GM13976 (cell line): ENCODE measurements around the gene RANBP2.

ENCODE experiments used
- DNase-seq: peaks from one replicate; pipeline ENCODE4 v3.0.0; 2012; ENCODE audit warnings: low spot score
- in situ Hi-C: fragments of 300-500 bp; cut with MboI; formaldehyde crosslinking; loops from one replicate; pipeline ENCODE4 v1.12.0; 2022; ENCODE audit warnings: low sequenced_read_pairs, mixed read lengths, inconsistent platforms; ENCODE audit not compliant: unreplicated experiment
- TF ChIP-seq, protein P1 (sequence below): IDR thresholded peaks from 2 replicates; pipeline ENCODE4 v1.5.1; 2012; ENCODE audit warnings: borderline replicate concordance, mild to moderate bottlenecking; ENCODE audit not compliant: insufficient read depth; ENCODE audit errors: extremely low read depth, missing control alignments, control extremely low read depth

The RANBP2 gene

DNA sequence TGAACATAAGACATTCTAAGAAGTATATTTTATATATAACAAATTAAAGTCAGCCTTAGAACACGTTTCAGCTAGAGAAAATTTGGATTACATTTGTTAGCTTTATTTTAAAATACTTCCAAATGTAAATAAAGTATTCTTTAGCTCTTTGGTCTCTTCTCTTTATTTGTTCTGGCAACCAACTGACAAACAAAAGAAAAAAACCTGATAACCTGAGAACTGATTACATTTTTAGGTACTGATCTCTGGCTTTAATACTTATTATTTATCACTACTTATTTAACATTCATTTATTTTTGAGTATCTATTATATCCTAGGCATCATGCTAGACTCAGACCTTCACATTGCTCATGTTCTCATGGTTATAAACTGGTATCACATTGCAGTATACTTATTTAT lies 85.8 kb downstream of the RANBP2 start:
- no peak for DNase-seq
- TF ChIP-seq, protein P1, sequence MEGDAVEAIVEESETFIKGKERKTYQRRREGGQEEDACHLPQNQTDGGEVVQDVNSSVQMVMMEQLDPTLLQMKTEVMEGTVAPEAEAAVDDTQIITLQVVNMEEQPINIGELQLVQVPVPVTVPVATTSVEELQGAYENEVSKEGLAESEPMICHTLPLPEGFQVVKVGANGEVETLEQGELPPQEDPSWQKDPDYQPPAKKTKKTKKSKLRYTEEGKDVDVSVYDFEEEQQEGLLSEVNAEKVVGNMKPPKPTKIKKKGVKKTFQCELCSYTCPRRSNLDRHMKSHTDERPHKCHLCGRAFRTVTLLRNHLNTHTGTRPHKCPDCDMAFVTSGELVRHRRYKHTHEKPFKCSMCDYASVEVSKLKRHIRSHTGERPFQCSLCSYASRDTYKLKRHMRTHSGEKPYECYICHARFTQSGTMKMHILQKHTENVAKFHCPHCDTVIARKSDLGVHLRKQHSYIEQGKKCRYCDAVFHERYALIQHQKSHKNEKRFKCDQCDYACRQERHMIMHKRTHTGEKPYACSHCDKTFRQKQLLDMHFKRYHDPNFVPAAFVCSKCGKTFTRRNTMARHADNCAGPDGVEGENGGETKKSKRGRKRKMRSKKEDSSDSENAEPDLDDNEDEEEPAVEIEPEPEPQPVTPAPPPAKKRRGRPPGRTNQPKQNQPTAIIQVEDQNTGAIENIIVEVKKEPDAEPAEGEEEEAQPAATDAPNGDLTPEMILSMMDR, result no peak
- in situ Hi-C loops, result no loop called here

DNA sequence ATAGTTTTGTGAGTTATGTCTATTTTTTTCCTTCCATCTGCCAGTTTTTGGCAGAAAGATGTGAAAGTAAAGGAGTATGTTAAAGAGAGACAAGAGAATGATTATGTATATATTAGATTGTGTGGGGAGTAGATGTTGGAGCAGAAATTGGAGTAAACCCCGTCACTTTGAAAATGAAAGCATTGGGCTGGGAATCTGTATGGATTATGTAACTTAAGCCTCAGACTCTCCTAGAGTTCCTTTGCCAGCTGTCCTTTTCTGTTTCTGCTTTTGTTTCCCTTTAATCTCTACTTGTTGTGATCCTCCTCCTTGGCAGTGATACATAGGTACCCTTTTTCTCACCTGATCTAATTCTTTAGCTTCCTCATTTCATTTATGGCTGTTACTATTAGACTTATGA lies 86.5 kb downstream of the RANBP2 start:
- in situ Hi-C loops, result no loop called here
- TF ChIP-seq, protein P1, result no peak
- DNase-seq, result no peak

DNA sequence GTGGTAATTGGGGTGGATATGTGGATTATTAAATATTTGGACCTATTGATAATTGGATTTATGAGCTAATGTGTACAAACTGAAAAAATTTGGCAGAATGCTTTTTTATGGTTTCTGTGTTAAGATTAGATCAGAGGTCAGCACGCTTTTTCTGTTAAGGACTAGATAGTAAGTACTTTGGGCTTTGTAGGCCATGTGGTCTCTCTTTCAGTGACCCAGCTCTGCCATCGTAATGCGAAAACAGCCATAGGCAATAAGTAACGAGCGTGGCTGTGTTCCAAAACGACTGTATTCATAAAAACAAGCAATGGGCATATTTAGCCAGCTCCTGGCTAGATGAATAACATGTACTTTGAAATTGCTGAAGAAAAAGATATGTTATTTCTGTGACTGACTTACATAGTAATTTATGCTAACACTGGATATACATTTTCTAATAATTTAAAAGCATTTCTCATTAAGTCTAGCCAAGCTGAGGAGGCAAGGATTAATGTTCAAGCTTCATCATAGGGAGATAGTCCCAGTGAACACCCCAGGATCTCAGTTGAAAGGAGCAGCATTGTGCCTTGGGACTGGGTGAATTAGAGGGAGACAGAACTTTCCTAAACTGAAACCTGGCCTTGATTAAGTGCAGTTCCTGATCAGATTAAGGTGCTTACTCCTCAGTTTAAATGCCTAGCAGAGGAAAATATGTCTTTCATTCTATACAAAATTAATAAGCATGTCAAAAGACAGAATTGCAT lies 87.3 kb downstream of the RANBP2 start:
- TF ChIP-seq, protein P1, result no peak
- in situ Hi-C loops, result no loop called here
- no peak for DNase-seq

DNA sequence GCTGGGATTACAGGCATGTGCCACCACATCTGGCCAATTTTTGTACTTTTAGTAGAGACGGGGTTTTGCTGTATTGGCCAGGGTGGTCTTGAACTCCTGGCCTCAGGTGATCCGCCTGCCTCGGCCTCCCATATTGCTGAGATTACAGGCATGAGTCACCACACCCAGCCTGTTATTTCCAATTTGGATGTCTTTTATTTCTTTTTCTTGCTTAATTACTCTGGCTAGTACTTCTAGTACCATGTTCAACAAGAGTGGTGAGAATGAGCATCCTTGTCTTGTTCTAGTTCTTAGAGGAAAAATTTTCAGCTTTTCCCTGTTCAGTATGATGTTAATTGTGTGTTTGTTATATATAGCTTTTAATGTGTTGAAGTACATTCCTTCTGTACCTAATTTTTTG lies 90.7 kb downstream of the RANBP2 start:
- DNase-seq, result no peak
- TF ChIP-seq, protein P1, result no peak
- in situ Hi-C loops, result no loop called here

DNA sequence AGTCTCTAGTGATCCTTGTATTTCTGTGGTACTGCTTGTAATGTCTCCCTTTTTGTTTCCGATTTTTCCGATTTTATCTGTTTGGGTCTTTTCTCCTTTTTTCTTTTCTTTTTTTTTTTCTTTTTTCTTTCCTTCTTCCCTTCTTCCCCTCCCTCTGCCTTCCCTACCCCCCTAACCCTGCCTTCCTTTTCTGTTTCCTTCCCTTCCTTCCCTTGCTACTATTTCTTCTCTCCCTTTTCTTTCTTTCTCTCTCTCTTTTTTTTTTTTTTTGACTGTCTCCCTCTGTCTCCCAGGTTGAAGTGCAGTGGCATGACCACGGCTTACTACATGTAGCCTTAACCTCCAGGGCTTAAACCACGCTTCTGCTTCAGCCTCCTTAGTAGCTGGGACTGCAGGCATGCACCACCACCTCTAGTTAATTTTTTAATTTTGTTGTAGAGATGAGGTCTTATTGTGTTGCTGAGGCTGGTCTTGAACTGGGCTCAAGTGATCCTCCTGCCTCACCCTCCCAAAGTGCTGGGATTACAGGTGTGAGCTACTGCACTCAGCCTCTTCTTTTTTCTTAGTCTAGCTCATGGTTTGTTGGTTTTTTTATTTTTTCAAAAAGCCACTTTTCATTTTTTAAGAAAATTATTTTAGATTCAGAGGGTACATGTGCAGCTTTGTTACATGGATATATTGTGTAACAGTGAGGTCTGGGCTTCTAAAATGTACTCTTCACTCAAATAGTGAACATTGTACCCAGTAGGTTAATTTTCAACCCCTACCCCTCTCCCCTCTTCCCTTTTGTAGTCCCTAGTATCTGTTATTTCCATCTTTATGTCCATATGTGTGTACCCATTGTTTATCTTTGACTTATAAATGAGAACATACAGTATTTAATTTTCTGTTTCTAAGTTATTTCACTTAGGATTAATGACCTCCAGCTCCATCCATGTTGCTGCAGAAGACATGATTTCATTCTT lies 92.0 kb downstream of the RANBP2 start:
- TF ChIP-seq, protein P1, result no peak
- no peak for DNase-seq
- in situ Hi-C loops, result no loop called here

DNA sequence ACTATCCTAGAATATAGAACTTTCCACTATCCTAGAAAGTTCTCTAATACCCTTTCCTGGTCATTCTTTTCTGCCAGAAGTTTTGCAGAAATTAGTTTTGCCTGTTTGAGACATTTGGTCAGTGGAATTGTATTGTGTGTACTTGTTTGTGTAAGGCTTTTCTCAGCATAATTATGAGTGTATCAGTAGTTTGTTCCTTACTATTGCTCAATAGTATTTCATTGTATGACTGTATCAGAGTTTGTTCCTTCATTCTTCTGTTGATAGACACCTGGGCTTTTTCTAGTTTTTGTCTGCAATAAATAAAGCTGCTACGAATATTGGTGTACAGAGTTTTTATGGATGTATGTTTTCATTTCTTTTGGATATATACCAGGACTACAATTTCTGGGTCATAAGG lies 94.5 kb downstream of the RANBP2 start:
- no peak for DNase-seq
- in situ Hi-C loops, result no loop called here
- TF ChIP-seq, protein P1, result no peak
